Fibroblast of mammary gland (primary cell): Measurements from ENCODE around the gene CHD2.

Source experiments
- DNase-seq: peaks from one replicate; pipeline ENCODE4 v3.0.0-alpha.2; 2010; ENCODE audit warnings: low read depth
- H3K4me3 ChIP-seq: 2 replicates; pipeline ENCODE4 v1.5.1; 2011; ENCODE audit warnings: low read depth, mild to moderate bottlenecking, low read length, moderate library complexity; ENCODE audit not compliant: control insufficient read depth
- TF ChIP-seq, protein P1 (sequence below): conservative IDR thresholded peaks from 2 replicates; pipeline ENCODE4 v1.5.1; 2011; ENCODE audit warnings: low read depth, low read length, inconsistent platforms; ENCODE audit not compliant: control insufficient read depth, insufficient read depth

The CHD2 gene

DNA sequence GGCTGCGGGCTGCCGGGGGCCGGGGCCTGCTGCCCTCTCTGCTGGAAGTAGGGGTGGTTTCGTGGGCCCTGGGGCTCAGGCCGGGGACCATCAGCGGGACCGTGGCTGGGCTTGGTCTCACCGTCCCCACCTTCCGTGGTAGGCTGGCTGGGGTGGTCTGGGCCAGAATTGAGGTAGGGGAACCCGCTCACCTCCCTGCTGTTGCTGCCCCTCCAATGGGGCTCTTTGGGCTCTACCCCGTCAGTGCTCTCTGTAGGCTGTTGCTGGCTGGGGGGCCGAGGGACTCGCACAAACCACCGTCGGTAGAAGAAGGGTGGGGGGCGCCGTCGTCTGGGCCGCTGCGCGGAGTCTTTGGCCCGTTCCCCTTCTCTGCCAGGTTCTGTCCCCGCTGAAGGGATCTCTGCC is 165.5 kb downstream of the CHD2 start:
- DNase-seq = no peak
- TF ChIP-seq, protein P1, sequence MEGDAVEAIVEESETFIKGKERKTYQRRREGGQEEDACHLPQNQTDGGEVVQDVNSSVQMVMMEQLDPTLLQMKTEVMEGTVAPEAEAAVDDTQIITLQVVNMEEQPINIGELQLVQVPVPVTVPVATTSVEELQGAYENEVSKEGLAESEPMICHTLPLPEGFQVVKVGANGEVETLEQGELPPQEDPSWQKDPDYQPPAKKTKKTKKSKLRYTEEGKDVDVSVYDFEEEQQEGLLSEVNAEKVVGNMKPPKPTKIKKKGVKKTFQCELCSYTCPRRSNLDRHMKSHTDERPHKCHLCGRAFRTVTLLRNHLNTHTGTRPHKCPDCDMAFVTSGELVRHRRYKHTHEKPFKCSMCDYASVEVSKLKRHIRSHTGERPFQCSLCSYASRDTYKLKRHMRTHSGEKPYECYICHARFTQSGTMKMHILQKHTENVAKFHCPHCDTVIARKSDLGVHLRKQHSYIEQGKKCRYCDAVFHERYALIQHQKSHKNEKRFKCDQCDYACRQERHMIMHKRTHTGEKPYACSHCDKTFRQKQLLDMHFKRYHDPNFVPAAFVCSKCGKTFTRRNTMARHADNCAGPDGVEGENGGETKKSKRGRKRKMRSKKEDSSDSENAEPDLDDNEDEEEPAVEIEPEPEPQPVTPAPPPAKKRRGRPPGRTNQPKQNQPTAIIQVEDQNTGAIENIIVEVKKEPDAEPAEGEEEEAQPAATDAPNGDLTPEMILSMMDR = no peak
- no peak overlapping the region for H3K4me3 ChIP-seq

DNA sequence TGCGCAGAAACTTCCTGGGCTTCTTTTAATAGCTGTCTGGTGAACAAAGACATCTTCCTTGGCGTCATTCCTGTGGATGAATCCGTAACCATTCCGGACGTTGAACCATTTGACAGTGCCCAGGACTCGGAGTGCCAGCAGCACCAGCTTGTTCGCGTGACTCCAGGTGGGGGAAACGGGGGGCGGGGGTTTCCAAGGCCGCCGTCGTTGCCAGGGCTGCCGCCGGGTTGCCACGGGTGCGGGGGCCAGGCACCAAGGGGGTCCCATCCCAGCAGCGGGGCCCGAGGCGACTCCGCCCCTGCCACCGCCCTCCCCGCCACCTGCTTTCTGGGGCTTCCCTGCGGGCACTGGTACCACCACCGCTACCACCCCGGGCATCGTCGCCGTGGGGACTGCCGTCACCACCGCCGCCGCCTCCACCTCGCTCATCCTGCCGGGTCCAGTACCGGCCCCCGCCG is 166.1 kb downstream of the CHD2 start:
- H3K4me3 ChIP-seq = no peak overlapping the region
- TF ChIP-seq, protein P1 = no peak
- no peak for DNase-seq

DNA sequence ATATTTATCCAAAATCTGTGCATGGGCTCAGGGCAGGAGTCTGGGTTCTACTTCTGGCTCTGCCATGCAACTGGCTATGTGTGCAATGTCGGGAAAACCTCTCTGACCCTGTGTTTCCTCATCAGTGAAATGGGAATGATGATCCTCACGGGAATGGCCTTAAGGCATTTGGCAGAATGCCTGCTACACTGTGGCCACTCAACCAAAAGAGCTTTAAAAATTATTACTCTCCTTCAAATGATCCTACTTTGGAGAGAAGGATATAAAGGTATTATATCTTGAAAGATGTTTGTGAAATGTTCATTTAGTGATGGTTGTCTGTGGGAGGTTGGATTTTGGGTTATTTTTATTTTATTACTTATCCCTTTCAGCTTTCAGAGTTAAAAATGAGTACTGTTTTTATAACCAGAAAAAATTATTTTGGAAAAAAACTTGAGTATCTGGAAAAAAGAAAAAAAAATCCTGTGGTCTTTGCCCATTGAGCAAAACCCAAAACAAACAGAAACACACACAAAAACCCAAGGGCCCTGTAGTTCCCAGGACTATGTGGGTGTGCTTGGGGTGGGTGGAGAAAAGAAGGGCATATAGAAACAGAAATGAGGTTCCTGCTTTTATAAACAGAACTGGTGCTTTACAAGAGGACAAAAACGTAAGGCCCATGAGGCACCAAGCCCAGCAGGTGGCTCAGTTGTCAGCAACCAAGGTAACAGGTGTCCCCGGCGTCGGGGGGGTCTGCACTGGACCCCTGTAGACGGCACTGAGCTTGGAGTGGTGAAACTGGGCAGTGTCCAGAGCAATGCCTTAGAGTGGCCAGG is 166.9 kb downstream of the CHD2 start:
- DNase-seq = peak; percentile 64
- TF ChIP-seq, protein P1 = no peak
- H3K4me3 ChIP-seq = no peak overlapping the region

DNA sequence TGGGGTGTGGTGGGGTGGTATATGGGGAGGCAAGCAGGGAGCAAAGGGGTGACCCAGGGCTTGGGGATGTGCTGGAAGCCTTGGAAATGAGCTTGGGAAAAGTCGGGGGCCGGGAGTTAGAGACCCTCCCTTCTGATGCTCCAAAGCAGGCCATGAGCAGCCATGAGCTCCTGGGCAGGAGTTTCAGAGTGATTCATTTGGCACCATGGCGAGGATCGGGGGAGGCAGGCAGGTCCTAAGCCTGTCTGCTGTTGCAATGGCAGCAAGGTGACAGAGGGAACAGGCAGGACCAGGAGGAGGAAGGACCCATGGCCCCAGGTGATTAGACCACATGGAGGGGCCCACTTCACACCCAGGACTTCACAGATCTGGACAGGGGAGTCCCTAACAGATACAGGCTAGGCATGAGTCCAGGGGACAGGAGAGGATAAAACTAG is 167.5 kb downstream of the CHD2 start:
- no peak overlapping the region for H3K4me3 ChIP-seq
- DNase-seq = peak; percentile 7
- TF ChIP-seq, protein P1 = no peak

DNA sequence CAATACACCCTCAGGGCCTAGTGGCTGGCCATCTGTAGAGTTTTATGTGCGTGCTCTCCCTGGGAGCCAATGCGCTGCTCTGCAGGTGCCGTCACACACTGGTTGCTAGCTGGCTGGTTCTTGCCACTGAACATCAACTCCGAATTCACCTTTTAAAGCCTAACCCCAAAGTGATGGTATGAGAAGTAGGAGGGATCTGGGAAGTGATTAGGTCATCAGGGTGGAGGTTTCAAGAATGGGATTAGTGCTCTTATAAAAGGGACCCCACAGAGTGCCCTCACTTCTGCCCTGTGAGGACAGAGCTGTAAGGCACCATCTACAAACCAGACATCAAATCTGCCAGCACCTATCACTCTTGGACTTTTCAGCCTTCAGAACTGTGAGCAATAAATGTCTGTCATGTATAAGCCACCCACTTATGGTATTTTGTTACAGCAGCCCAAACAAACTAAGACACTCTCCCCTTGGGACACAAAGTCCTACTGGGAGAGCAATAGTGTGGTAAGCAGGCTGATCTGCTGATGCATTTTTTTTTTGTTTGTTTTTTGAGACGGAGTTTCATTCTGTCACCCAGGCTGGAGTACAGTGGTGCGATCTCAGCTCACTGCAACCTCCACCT is 168.6 kb downstream of the CHD2 start:
- no peak overlapping the region for H3K4me3 ChIP-seq
- TF ChIP-seq, protein P1 = no peak
- DNase-seq = no peak

DNA sequence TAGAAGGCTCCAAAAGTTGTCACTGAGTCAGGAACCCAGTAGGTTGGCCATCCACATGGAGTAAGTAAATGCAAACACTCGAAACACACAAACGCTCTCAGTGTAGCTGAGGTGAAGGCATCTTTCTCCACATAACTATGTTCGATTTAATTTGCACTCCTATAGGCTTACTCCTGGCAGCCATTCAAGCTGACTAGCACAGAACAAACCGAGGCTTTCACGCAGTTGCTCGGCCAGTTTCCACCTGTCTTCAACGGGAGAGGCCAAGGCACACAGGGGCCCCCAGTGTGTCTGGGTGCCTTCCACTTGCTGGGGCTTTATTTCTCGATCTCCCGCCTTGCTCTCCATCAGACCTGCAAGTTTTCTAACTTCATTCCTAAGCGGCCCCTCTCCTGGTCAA is 170.0 kb downstream of the CHD2 start:
- no peak overlapping the region for H3K4me3 ChIP-seq
- DNase-seq = no peak
- TF ChIP-seq, protein P1 = no peak
